ENCODE data around the gene ACOT12. TPM values are rescaled to one million over a fixed set of nuclear protein-coding genes. Genes with fewer than 3 reads are reported as not detected.
"Not testable (repeated sequence)": the region's sequence is repeated elsewhere in the genome, so short reads cannot be mapped to it uniquely, and the experiment has no call there.

Gene ACOT12
- total RNA-seq, 1 donor from 2014 or later: 0.52 TPM

- Histone ChIP-seq H3K27ac (ENCODE audit: low read depth, low read length) (no peak overlapping the region), H3K36me3 (ENCODE audit: control insufficient read depth in 3 of 3, insufficient read depth in 3 of 3, low read length in 3 of 3) (peaks cover 6 to 15% (median 8%) of the 10 kb centered on the region in 3 donors), H3K9ac (ENCODE audit: low read depth in 1 of 3, low read length in 3 of 3) (no peak overlapping the region), H3K4me1 (ENCODE audit: control insufficient read depth in 3 of 3, insufficient read depth in 3 of 3, low read length in 3 of 3) (peaks cover 6 to 9% (median 7%) of the 10 kb centered on the region in 3 donors), H3K4me3 (ENCODE audit: low read length in 3 of 3) (no peak overlapping the region), H3K9me3 (ENCODE audit: control insufficient read depth in 3 of 3, low read length in 3 of 3) (no peaks in the 10 kb centered on the region), H3K27me3 (ENCODE audit: control insufficient read depth in 3 of 3, insufficient read depth in 3 of 3, low read length in 3 of 3) (no peaks in the 10 kb centered on the region)
Measured at GRCh38 chr5:81422671-81423070, 28.7 kb upstream of the ACOT12 start.

- H3K9ac ChIP-seq (ENCODE audit: low read depth in 1 of 3, low read length in 3 of 3): no peak overlapping the region
- H3K27ac ChIP-seq (ENCODE audit: low read depth, low read length): no peak overlapping the region
- H3K36me3 ChIP-seq (ENCODE audit: control insufficient read depth in 3 of 3, insufficient read depth in 3 of 3, low read length in 3 of 3): peaks cover 6 to 15% (median 8%) of the 10 kb centered on the region in 3 donors
Measured at GRCh38 chr5:81420039-81420667, 26.2 kb upstream of the ACOT12 start.

GRCh38 chr5:81418606-81419005 lies 24.7 kb upstream of the ACOT12 start:
- H3K4me1 ChIP-seq (ENCODE audit: control insufficient read depth in 3 of 3, insufficient read depth in 3 of 3, low read length in 3 of 3): no peaks in the 10 kb centered on the region
- H3K9me3 ChIP-seq (ENCODE audit: control insufficient read depth in 3 of 3, low read length in 3 of 3): no peaks in the 10 kb centered on the region
- H3K4me3 ChIP-seq (ENCODE audit: low read length in 3 of 3): no peak overlapping the region
- no peaks in the 10 kb centered on the region for H3K27me3 ChIP-seq (ENCODE audit: control insufficient read depth in 3 of 3, insufficient read depth in 3 of 3, low read length in 3 of 3)
- no peak overlapping the region for H3K9ac ChIP-seq (ENCODE audit: low read depth in 1 of 3, low read length in 3 of 3)
- peaks cover 6 to 15% (median 8%) of the 10 kb centered on the region in 3 donors for H3K36me3 ChIP-seq (ENCODE audit: control insufficient read depth in 3 of 3, insufficient read depth in 3 of 3, low read length in 3 of 3)
- no peak overlapping the region for H3K27ac ChIP-seq (ENCODE audit: low read depth, low read length)

More at GRCh38 chr5:81420039-81420667, 26.2 kb upstream of the ACOT12 start:
- no peaks in the 10 kb centered on the region for H3K27me3 ChIP-seq (ENCODE audit: control insufficient read depth in 3 of 3, insufficient read depth in 3 of 3, low read length in 3 of 3)
- no peaks in the 10 kb centered on the region for H3K9me3 ChIP-seq (ENCODE audit: control insufficient read depth in 3 of 3, low read length in 3 of 3)
- peaks cover 0 to 4% (median 2%) of the 10 kb centered on the region in 3 donors for H3K4me1 ChIP-seq (ENCODE audit: control insufficient read depth in 3 of 3, insufficient read depth in 3 of 3, low read length in 3 of 3)
- no peak overlapping the region for H3K4me3 ChIP-seq (ENCODE audit: low read length in 3 of 3)

GRCh38 chr5:81417052-81417451 lies 23.1 kb upstream of the ACOT12 start:
- Histone ChIP-seq H3K4me1 (ENCODE audit: control insufficient read depth in 3 of 3, insufficient read depth in 3 of 3, low read length in 3 of 3) (no peaks in the 10 kb centered on the region), H3K4me3 (ENCODE audit: low read length in 3 of 3) (no peak overlapping the region), H3K27ac (ENCODE audit: low read depth, low read length) (no peak overlapping the region), H3K27me3 (ENCODE audit: control insufficient read depth in 3 of 3, insufficient read depth in 3 of 3, low read length in 3 of 3) (no peaks in the 10 kb centered on the region), H3K36me3 (ENCODE audit: control insufficient read depth in 3 of 3, insufficient read depth in 3 of 3, low read length in 3 of 3) (peaks cover 6 to 15% (median 8%) of the 10 kb centered on the region in 3 donors), H3K9me3 (ENCODE audit: control insufficient read depth in 3 of 3, low read length in 3 of 3) (no peaks in the 10 kb centered on the region), H3K9ac (ENCODE audit: low read depth in 1 of 3, low read length in 3 of 3) (no peak overlapping the region)

- Histone ChIP-seq H3K4me3 (ENCODE audit: low read length in 3 of 3) (no peak overlapping the region), H3K27me3 (ENCODE audit: control insufficient read depth in 3 of 3, insufficient read depth in 3 of 3, low read length in 3 of 3) (no peaks in the 10 kb centered on the region), H3K9me3 (ENCODE audit: control insufficient read depth in 3 of 3, low read length in 3 of 3) (no peaks in the 10 kb centered on the region), H3K27ac (ENCODE audit: low read depth, low read length) (no peak overlapping the region), H3K4me1 (ENCODE audit: control insufficient read depth in 3 of 3, insufficient read depth in 3 of 3, low read length in 3 of 3) (no peaks in the 10 kb centered on the region), H3K9ac (ENCODE audit: low read depth in 1 of 3, low read length in 3 of 3) (no peak overlapping the region), H3K36me3 (ENCODE audit: control insufficient read depth in 3 of 3, insufficient read depth in 3 of 3, low read length in 3 of 3) (no peaks in the 10 kb centered on the region)
Measured at GRCh38 chr5:81409896-81410295, 16.0 kb upstream of the ACOT12 start.

- H3K36me3 ChIP-seq (ENCODE audit: control insufficient read depth in 3 of 3, insufficient read depth in 3 of 3, low read length in 3 of 3): no peaks in the 10 kb centered on the region
- H3K9ac ChIP-seq (ENCODE audit: low read depth in 1 of 3, low read length in 3 of 3): no peak overlapping the region
- no peaks in the 10 kb centered on the region for H3K27me3 ChIP-seq (ENCODE audit: control insufficient read depth in 3 of 3, insufficient read depth in 3 of 3, low read length in 3 of 3)
- no peak overlapping the region for H3K4me3 ChIP-seq (ENCODE audit: low read length in 3 of 3)
- H3K9me3 ChIP-seq (ENCODE audit: control insufficient read depth in 3 of 3, low read length in 3 of 3): no peaks in the 10 kb centered on the region
- H3K4me1 ChIP-seq (ENCODE audit: control insufficient read depth in 3 of 3, insufficient read depth in 3 of 3, low read length in 3 of 3): no peaks in the 10 kb centered on the region
- H3K27ac ChIP-seq (ENCODE audit: low read depth, low read length): no peak overlapping the region
Measured at GRCh38 chr5:81409361-81409760, 15.4 kb upstream of the ACOT12 start.

- no peak overlapping the region for H3K27ac ChIP-seq (ENCODE audit: low read depth, low read length)
Measured at GRCh38 chr5:81408496-81408895, 14.6 kb upstream of the ACOT12 start.

GRCh38 chr5:81407811-81408210 lies 13.9 kb upstream of the ACOT12 start:
- H3K27me3 ChIP-seq (ENCODE audit: control insufficient read depth in 3 of 3, insufficient read depth in 3 of 3, low read length in 3 of 3); H3K36me3 ChIP-seq (ENCODE audit: control insufficient read depth in 3 of 3, insufficient read depth in 3 of 3, low read length in 3 of 3); H3K9me3 ChIP-seq (ENCODE audit: control insufficient read depth in 3 of 3, low read length in 3 of 3); H3K4me1 ChIP-seq (ENCODE audit: control insufficient read depth in 3 of 3, insufficient read depth in 3 of 3, low read length in 3 of 3); H3K9ac ChIP-seq (ENCODE audit: low read depth in 1 of 3, low read length in 3 of 3); H3K4me3 ChIP-seq (ENCODE audit: low read length in 3 of 3); H3K27ac ChIP-seq (ENCODE audit: low read depth, low read length): not testable (repeated sequence)

More at GRCh38 chr5:81408496-81408895, 14.6 kb upstream of the ACOT12 start:
- Histone ChIP-seq H3K4me3 (ENCODE audit: low read length in 3 of 3) (no peak overlapping the region), H3K9ac (ENCODE audit: low read depth in 1 of 3, low read length in 3 of 3) (no peak overlapping the region), H3K36me3 (ENCODE audit: control insufficient read depth in 3 of 3, insufficient read depth in 3 of 3, low read length in 3 of 3) (no peaks in the 10 kb centered on the region), H3K9me3 (ENCODE audit: control insufficient read depth in 3 of 3, low read length in 3 of 3) (no peaks in the 10 kb centered on the region), H3K27me3 (ENCODE audit: control insufficient read depth in 3 of 3, insufficient read depth in 3 of 3, low read length in 3 of 3) (no peaks in the 10 kb centered on the region), H3K4me1 (ENCODE audit: control insufficient read depth in 3 of 3, insufficient read depth in 3 of 3, low read length in 3 of 3) (no peaks in the 10 kb centered on the region)

- Histone ChIP-seq H3K4me1 (ENCODE audit: control insufficient read depth in 3 of 3, insufficient read depth in 3 of 3, low read length in 3 of 3) (no peaks in the 10 kb centered on the region), H3K9me3 (ENCODE audit: control insufficient read depth in 3 of 3, low read length in 3 of 3) (no peaks in the 10 kb centered on the region)
Measured at GRCh38 chr5:81405126-81405891, 11.4 kb upstream of the ACOT12 start.

GRCh38 chr5:81402192-81402930 lies 8.4 kb upstream of the ACOT12 start:
- H3K27me3 ChIP-seq (ENCODE audit: control insufficient read depth in 3 of 3, insufficient read depth in 3 of 3, low read length in 3 of 3): peaks cover 0 to 7% (median 0%) of the 10 kb centered on the region in 3 donors
- no peaks in the 10 kb centered on the region for H3K36me3 ChIP-seq (ENCODE audit: control insufficient read depth in 3 of 3, insufficient read depth in 3 of 3, low read length in 3 of 3)
- H3K9me3 ChIP-seq (ENCODE audit: control insufficient read depth in 3 of 3, low read length in 3 of 3): no peaks in the 10 kb centered on the region
- no peak overlapping the region for H3K27ac ChIP-seq (ENCODE audit: low read depth, low read length)
- H3K9ac ChIP-seq (ENCODE audit: low read depth in 1 of 3, low read length in 3 of 3): no peak overlapping the region
- no peak overlapping the region for H3K4me3 ChIP-seq (ENCODE audit: low read length in 3 of 3)
- H3K4me1 ChIP-seq (ENCODE audit: control insufficient read depth in 3 of 3, insufficient read depth in 3 of 3, low read length in 3 of 3): no peaks in the 10 kb centered on the region

More at GRCh38 chr5:81405126-81405891, 11.4 kb upstream of the ACOT12 start:
- H3K27ac ChIP-seq (ENCODE audit: low read depth, low read length): no peak overlapping the region
- no peak overlapping the region for H3K9ac ChIP-seq (ENCODE audit: low read depth in 1 of 3, low read length in 3 of 3)
- H3K4me3 ChIP-seq (ENCODE audit: low read length in 3 of 3): no peak overlapping the region
- H3K27me3 ChIP-seq (ENCODE audit: control insufficient read depth in 3 of 3, insufficient read depth in 3 of 3, low read length in 3 of 3): peaks cover 0 to 4% (median 0%) of the 10 kb centered on the region in 3 donors
- no peaks in the 10 kb centered on the region for H3K36me3 ChIP-seq (ENCODE audit: control insufficient read depth in 3 of 3, insufficient read depth in 3 of 3, low read length in 3 of 3)
